Testis (tissue), 3 donors: Measurements from ENCODE around the gene KCTD16. TPM values are rescaled to one million over a fixed set of nuclear protein-coding genes. Genes with fewer than 3 reads are reported as not detected.

Source experiments
- DNase-seq: peaks from one replicate; pipeline ENCODE4 v3.0.0-alpha.2; 2019
- H3K27ac ChIP-seq, 2 donors: fragments of 200-600 bp; sonication (generic); one replicate each; pipeline ENCODE4 v1.5.1; 2019
- H3K27me3 ChIP-seq: fragments of 200-600 bp; sonication (generic); one replicate; pipeline ENCODE4 v1.5.1; 2019
- H3K36me3 ChIP-seq: fragments of 200-600 bp; sonication (generic); one replicate; pipeline ENCODE4 v1.5.1; 2017; ENCODE audit warnings: low read depth; ENCODE audit errors: missing control alignments
- H3K4me1 ChIP-seq: fragments of 200-600 bp; sonication (generic); one replicate; pipeline ENCODE4 v1.5.1; 2019
- H3K4me3 ChIP-seq, 2 donors: fragments of 200-600 bp; sonication (generic); one replicate each; pipeline ENCODE4 v1.5.1; 2017 to 2019
- H3K9me3 ChIP-seq: fragments of 200-600 bp; sonication (generic); one replicate; pipeline ENCODE4 v1.5.1; 2017
- CTCF ChIP-seq, 3 experiments: fragments of 450-650 bp in 2 of 3; fragments of 200-600 bp in 1 of 3; sonication (generic) in 1 of 3; IDR thresholded peaks; one replicate each; pipeline ENCODE4 v1.5.1; 2016 to 2019; ENCODE audit warnings: antibody characterized with exemption in 3 of 3, mild to moderate bottlenecking in 2 of 3, moderate library complexity in 1 of 3
- POLR2A ChIP-seq: fragments of 450-650 bp; IDR thresholded peaks from one replicate; pipeline ENCODE4 v1.6.1; 2017; ENCODE audit warnings: antibody characterized with exemption, mild to moderate bottlenecking, moderate library complexity
- WGBS, 2 donors: methylation state at CpG; one replicate each; pipeline ENCODE4 v1.1.5; 2018; 5-methylcytosine and 5-hydroxymethylcytosine counted together
- intact Hi-C: fragments of 100-400 bp; cut with DNase I; formaldehyde crosslinking; loops from one replicate; pipeline ENCODE4 v1.15.1; 2023; ENCODE audit warnings: low total_unique reads
- polyA plus RNA-seq: library from polyadenylated mRNA; stranded (reverse); fragments of 350-450 nt; fragmentation: Illumina TruSeq; extraction: RNeasy Lipid Tissue Mini Kit (QIAGEN cat#74804); gene quantifications from one replicate; pipeline ENCODE4 v1.2.3, GENCODE V29; 2014; ENCODE audit warnings: low read depth, low replicate concordance; ENCODE audit not compliant: insufficient read depth
- total RNA-seq, 2 donors: library from RNA; depleted of rRNA; stranded (reverse); fragments of >200 nt; gene quantifications; one replicate each; pipeline ENCODE4 v1.2.3, GENCODE V29; 2016

Gene KCTD16
- total and polyA plus RNA-seq, 3 donors from 2014 or later, result 1.4 to 3.2 (median 2.7) TPM

GRCh38 chr5:144237851-144238250, 67.2 kb downstream of the KCTD16 start:
- H3K4me3 ChIP-seq, result no peak overlapping the region
- H3K27ac ChIP-seq, result no peak overlapping the region
- H3K27me3 ChIP-seq, result no peaks in the 10 kb centered on the region
- TF ChIP-seq CTCF (IDR thresholded peaks at IDR 0.05) (no peak), POLR2A (no peak)
- DNase-seq, result no peak
- no peaks in the 10 kb centered on the region for H3K4me1 ChIP-seq
- intact Hi-C loops, result no loop called here
- WGBS, 2 donors, result 52 to 68% methylated on average over 2 of the region's 2 CpGs
- H3K9me3 ChIP-seq, result no peaks in the 10 kb centered on the region
- H3K36me3 ChIP-seq, result no peaks in the 10 kb centered on the region

- no peak for TF ChIP-seq POLR2A
- no peak for TF ChIP-seq CTCF (IDR thresholded peaks at IDR 0.05)
- Histone ChIP-seq H3K4me3 (no peak overlapping the region), H3K4me1 (no peaks in the 10 kb centered on the region), H3K27ac (no peak overlapping the region), H3K27me3 (no peaks in the 10 kb centered on the region), H3K36me3 (no peaks in the 10 kb centered on the region), H3K9me3 (no peaks in the 10 kb centered on the region)
- intact Hi-C loops, result no loop called here
- DNase-seq, result no peak
Observed at GRCh38 chr5:144247131-144247530, 76.5 kb downstream of the KCTD16 start.

GRCh38 chr5:144248015-144248414, 77.3 kb downstream of the KCTD16 start:
- no peak overlapping the region for H3K27ac ChIP-seq
- DNase-seq, result no peak
- H3K27me3 ChIP-seq, result no peaks in the 10 kb centered on the region
- intact Hi-C loops, result no loop called here
- H3K36me3 ChIP-seq, result no peaks in the 10 kb centered on the region
- WGBS, 2 donors, result 78 to 81% methylated on average over 2 of the region's 2 CpGs
- TF ChIP-seq CTCF (IDR thresholded peaks at IDR 0.05), result no peak
- TF ChIP-seq POLR2A, result no peak
- no peak overlapping the region for H3K4me3 ChIP-seq
- no peaks in the 10 kb centered on the region for H3K9me3 ChIP-seq
- no peaks in the 10 kb centered on the region for H3K4me1 ChIP-seq

- H3K36me3 ChIP-seq, result no peaks in the 10 kb centered on the region
- H3K27me3 ChIP-seq, result no peaks in the 10 kb centered on the region
- H3K4me1 ChIP-seq, result no peaks in the 10 kb centered on the region
- DNase-seq, result no peak
- intact Hi-C loops, result no loop called here
- H3K27ac ChIP-seq, result no peak overlapping the region
- no peak overlapping the region for H3K4me3 ChIP-seq
- H3K9me3 ChIP-seq, result no peaks in the 10 kb centered on the region
- WGBS, 2 donors, result 47 to 52% methylated on average over 2 of the region's 2 CpGs
- no peak for TF ChIP-seq POLR2A
- no peak for TF ChIP-seq CTCF (IDR thresholded peaks at IDR 0.05)
Observed at GRCh38 chr5:144249755-144250464, 79.2 kb downstream of the KCTD16 start.

GRCh38 chr5:144254552-144254951, 83.9 kb downstream of the KCTD16 start:
- no peak for DNase-seq
- intact Hi-C loops, result no loop called here
- WGBS, 2 donors, result 76 to 95% methylated on average over 2 of the region's 2 CpGs

More at GRCh38 chr5:144254552-144254951, 83.9 kb downstream of the KCTD16 start:
- no peak overlapping the region for H3K4me3 ChIP-seq
- H3K4me1 ChIP-seq, result no peaks in the 10 kb centered on the region
- no peak overlapping the region for H3K27ac ChIP-seq
- H3K9me3 ChIP-seq, result no peaks in the 10 kb centered on the region
- H3K27me3 ChIP-seq, result no peaks in the 10 kb centered on the region
- TF ChIP-seq POLR2A, result no peak
- no peak for TF ChIP-seq CTCF (IDR thresholded peaks at IDR 0.05)
- no peaks in the 10 kb centered on the region for H3K36me3 ChIP-seq
